Stimulated activated CD8-positive, alpha-beta memory T cell treated with anti-CD3 and anti-CD28 coated beads, Interleukin-15, amount 100 ng/mL, for 48 hours (primary cell): ENCODE results near the gene KCNE4.

Experiments
- DNase-seq, 2 donors: peaks; one replicate each; pipeline ENCODE4 v3.0.0-alpha.2; 2020; ENCODE audit warnings: low read depth in 2 of 2

Gene KCNE4

GRCh38 chr2:223041527-223042109 is 10.4 kb upstream of the KCNE4 start:
- DNase-seq: no peak

- DNase-seq: no peak
Measured at GRCh38 chr2:223042284-223042683, 9.7 kb upstream of the KCNE4 start.

DNA sequence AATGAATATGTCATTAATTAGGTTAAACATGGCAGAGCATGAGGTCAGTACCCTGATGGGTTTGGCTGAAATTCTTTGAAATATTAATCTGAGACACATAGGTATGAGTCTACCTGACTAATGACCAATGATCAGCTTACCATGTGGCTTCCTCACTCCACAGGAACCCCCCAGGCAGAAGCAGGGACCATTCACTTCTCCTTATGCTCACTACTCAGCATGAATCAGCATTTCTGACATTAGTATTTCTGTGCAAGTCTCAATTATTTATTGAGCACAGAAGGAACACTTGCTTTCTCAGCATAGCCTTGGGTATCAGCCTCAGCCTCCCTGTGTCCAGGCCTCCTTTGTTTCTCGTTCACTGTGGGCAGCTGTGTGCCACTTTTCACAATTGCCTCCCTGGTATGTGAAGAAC is 9.3 kb upstream of the KCNE4 start:
- no peak for DNase-seq

- no peak for DNase-seq
Measured at GRCh38 chr2:223043164-223043941, 8.6 kb upstream of the KCNE4 start.

DNA sequence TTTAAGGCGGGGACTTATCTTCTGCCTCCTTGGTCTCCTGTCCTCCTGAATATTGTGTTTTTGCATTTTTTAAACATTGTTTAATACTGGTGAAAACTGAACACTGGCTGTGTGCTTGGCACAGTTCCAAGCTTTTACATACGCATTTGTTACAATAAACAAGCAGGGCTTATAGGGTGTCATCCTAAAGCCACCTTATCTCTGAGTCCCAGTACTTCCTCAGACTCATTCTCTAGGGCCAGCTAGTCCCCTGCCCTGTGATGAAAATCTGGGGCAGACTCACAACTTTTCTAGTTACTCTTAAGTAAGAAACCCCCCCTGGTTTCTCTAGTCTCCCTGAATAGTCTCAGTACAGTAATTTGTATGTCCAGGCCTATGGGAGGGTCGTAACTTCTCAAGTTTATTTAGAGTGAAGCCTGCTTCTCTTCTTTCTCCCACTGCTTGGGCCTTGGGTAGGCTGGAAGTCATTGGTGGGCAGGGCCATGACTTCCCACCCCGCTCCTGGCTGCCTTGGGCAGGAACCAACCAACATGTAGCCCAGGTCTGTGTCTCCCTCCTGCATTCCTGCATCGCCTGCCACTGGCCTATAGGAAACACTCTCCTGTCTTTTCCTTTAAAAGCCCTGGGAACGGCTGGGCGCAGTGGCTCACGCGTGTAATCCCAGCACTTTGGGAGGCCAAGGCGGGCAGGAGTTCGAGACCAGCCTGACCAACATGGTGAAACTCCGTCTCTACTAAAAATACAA is 7.7 kb upstream of the KCNE4 start:
- DNase-seq: no peak

- no peak for DNase-seq
Measured at GRCh38 chr2:223044916-223045700, 6.9 kb upstream of the KCNE4 start.

- no peak for DNase-seq
Measured at GRCh38 chr2:223046470-223047040, 5.4 kb upstream of the KCNE4 start.

DNA sequence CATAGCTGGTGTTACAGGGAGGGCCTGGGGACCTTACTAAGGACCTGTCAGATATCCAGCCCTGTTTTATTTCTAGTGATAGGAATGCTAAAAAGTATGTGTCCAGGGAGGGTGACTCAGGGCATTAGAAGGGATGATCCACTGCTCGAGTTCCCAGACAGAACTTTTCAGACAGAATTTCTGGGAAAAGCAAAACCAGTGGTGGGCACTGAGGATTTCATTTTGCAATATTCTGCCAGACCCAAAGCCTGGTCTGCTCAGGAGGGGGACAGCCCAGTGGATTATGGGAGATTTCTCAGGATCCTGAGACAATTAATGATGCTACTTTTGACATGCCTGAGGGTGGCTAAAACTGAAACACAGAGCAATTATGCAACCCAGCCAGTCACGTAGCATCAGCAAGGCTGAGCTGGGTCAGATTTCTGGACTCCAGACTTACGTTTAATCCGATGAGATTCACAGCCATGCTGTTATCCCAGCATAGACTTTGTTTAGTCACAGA is 4.7 kb upstream of the KCNE4 start:
- DNase-seq: no peak

- DNase-seq: no peak
Measured at GRCh38 chr2:223048519-223048918, 3.5 kb upstream of the KCNE4 start.

DNA sequence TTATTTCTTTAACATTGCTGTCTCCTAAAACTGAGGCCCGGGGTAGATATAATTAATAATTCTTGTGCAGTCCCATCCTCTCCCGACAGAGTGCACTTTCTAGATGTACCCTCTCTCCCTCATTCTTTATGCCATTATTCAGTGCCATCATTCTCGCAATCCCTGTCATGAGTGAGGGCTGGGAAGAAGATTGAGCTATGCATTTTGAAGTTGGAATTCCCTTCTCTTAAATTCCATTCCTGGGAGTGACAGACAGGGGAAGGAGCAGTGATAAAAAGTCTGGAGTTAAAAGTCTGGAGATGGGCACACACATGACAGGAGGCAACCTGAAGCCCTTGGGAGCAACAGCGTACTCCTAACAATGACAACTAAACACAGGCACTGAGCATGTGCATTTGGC is 2.6 kb upstream of the KCNE4 start:
- DNase-seq: no peak

DNA sequence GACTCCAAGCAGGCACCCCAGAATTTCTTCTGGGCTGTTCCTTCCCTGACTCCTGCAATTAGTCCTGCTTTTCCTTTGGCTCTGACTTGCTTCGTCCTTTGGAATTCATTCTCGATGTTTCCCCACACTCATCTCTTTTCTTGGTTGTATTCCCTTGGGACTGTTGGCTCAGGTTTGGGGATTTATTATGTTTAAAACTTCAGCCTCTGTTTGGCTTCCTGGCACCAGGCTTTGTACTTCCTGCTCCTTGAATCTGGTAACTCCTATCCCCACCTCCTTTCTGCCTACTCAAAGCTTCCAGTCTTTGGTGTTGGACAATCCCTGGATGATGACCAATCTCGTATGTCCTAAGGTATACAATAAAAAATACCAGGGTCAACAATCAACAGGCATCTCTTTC is 1.8 kb upstream of the KCNE4 start:
- no peak for DNase-seq

DNA sequence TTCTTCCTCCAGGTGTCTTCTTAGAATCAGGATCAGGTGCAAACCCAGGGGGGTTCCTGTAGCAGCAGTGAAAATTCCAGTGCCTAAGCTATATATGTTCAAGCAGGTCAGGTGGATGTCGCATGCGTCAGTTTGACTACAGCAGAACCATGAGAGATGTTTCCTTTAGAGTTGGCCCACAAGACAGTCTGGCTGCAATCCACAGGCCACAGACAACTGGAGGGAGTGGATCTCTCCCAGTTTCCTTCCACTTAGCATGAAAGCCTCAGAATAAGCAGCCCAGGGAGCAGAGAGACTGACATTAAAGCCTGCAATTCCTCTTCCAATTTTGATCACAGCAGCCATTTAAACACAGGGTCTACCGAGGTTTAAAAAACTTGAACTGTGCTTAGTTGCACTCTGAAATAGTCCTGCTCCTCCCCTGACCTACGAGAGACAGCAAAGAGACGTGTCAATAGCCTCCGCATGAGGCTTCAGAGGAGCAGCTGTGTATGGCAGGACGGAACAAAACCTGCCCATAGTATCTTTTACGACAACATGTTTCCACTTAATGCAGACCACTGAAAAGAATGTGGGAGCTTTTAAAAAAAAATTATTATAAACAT is 988 bp upstream of the KCNE4 start:
- no peak for DNase-seq

DNA sequence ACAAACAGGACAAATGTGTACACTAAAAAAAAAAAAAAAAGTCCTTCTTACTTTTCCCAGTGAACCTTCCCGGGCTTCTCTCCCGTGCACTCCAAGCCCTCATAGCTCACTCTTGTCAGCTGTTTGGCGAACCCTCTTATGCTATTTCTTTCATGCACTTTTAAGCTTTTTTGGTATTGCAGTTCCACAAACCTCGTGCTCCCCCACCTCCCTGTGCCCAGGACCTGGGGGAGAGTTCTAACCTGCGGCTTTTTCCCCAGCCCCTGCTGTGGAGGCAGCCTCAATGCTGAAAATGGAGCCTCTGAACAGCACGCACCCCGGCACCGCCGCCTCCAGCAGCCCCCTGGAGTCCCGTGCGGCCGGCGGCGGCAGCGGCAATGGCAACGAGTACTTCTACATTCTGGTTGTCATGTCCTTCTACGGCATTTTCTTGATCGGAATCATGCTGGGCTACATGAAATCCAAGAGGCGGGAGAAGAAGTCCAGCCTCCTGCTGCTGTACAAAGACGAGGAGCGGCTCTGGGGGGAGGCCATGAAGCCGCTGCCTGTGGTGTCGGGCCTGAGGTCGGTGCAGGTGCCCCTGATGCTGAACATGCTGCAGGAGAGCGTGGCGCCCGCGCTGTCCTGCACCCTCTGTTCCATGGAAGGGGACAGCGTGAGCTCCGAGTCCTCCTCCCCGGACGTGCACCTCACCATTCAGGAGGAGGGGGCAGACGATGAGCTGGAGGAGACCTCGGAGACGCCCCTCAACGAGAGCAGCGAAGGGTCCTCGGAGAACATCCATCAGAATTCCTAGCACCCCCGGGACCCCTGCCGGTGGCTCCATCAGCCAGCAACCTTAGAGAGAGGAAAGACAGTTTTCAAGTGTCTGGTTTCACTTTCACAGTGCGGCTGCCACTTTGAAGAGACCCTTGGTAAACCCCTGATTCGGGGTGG is 826 bp downstream of the KCNE4 start:
- no peak for DNase-seq

DNA sequence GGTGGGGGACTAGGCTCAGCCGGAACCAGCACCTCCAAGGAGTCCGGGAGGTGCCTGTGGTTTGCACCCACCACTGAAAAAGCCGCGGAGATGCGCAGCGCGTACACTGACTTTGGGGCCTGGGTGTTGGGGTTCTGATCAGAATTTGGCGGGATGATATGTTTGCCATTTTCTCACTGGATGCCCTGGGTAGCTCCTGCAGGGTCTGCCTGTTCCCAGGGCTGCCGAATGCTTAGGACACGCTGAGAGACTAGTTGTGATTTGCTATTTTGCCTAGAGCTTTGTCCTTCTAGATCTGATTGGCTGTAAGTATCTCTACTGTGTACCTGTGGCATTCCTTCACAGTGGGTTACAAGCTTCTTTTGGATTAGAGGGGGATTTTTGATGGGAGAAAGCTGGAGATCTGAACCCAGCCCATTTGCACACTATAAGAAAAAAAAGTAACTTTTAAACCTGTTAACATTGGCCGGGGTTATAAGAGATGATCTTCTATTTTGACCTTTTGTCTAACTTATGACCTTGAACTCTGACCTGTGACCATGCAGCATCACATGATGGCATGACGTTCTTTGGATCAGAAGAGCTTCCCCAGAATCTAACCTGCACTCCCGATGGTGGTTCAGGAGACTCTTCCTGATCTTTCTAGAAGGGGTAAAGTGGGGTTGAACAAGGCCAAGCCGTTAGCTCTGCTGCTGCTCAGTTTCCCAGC is 1.6 kb downstream of the KCNE4 start:
- DNase-seq: no peak

GRCh38 chr2:223054193-223054781 is 2.3 kb downstream of the KCNE4 start:
- DNase-seq: no peak

GRCh38 chr2:223055140-223055539 is 3.1 kb downstream of the KCNE4 start:
- no peak for DNase-seq

GRCh38 chr2:223055836-223056235 is 3.8 kb downstream of the KCNE4 start:
- no peak for DNase-seq

DNA sequence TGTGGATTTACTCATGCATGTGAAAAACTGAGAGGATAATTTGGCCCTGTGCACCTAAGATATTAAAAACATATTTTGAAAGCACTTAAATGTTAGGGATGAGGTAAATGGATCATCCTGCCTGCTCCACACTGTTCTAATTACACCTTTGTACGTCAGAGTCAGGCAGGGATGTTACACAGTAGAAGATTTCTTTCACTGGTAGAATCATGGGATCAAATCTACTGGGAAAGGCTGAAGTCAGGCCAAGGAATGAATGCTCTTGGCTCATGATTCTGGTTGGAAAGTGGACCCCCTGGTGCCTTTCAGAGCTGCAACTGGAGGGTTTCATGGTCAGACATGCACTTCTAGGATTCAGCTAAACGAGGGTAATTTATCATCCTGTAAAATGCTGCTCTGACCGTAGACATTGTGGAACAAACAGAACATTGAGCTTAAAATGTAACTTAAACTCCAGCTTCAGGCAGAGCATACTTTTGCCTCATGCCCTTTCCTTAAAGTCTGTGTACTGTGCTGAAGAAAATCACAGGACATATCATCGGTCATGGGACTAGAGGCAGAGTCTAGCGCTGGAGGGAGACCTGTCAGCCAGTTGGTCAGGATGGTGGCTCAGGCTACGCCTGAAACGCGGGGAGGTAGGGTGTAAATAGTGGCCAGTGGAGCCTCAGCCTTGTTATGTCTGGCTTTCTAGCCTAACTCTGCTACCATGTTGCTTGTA is 4.9 kb downstream of the KCNE4 start:
- no peak for DNase-seq
